T follicular helper cell (primary cell): ENCODE data around the gene HMSD.

Experiments used
- DNase-seq: peaks from one replicate; pipeline ENCODE4 v3.0.0-alpha.2; 2020; ENCODE audit warnings: low read depth

HMSD gene

GRCh38 chr18:63994783-63995399 lies 45.8 kb downstream of the HMSD start:
- peak; percentile 6 for DNase-seq

- DNase-seq, result no peak
Observed at GRCh38 chr18:63997041-63997440, 47.9 kb downstream of the HMSD start.

GRCh38 chr18:63997606-63998005 lies 48.5 kb downstream of the HMSD start:
- DNase-seq, result no peak

- no peak for DNase-seq
Observed at GRCh38 chr18:63999871-64000270, 50.8 kb downstream of the HMSD start.

GRCh38 chr18:64002581-64002980 lies 53.5 kb downstream of the HMSD start:
- no peak for DNase-seq

- no peak for DNase-seq
Observed at GRCh38 chr18:64009305-64009704, 60.2 kb downstream of the HMSD start.
